HG03045 (cell line): Measurements from ENCODE around the gene TIPIN.
"Not testable (repeated sequence)": the region's sequence is repeated elsewhere in the genome, so short reads cannot be mapped to it uniquely, and the experiment has no call there.

Experiments used
- ATAC-seq: cut with Tn5 transposase; IDR thresholded peaks from one replicate; pipeline ENCODE4 v1.9.1; 2021; ENCODE audit warnings: mild to moderate bottlenecking, moderate library complexity; ENCODE audit not compliant: unreplicated experiment

TIPIN gene

GRCh38 chr15:66356359-66357236 is at the start of gene TIPIN:
TIPIN (minus strand) TSS chr15:66356685; CDS start chr15:66352947, 3,738 bp downstream.
- ATAC-seq = peak; percentile 92

DNA sequence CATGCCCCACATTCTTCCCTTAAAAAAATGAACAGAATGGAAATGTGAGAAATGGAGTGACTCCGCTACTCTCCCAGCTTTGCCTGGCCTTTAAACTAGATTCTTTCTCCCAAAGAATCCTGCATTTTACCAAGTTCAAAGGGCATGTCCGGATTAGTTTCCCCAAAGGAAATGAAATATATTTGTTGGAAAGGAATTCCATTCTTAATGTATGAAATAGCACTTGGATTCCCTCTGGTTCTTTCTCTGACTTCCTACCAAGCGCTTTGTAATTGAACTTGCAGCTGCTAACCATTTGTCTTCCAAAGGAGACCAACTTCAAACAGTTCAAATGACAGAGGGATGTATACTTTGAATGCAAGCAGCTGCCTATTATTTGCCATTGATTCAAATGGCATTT is 49.1 kb upstream of the TIPIN start:
- ATAC-seq = no peak

DNA sequence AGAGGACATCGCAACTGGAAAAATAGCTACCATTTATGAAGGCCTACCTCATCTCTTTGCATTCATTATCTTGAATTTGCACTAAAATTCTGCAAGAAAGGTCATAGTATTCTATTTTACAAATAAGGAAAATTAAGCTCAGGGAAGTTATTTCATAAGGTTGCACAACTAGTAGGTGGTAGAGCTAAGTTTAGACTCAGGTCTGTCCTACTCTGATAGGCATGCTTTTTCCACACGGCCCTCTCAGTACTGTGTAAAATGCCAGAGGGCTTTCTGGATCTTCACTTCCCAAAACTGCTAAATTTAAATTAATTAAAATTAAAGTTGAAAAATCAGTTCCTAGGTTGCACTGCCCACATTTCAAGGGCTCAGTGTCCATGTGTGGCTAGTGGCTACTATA is 48.5 kb upstream of the TIPIN start:
- no peak for ATAC-seq

- no peak for ATAC-seq
Observed at GRCh38 chr15:66404532-66404931, 48.0 kb upstream of the TIPIN start.

- no peak for ATAC-seq
Observed at GRCh38 chr15:66404122-66404521, 47.6 kb upstream of the TIPIN start.

DNA sequence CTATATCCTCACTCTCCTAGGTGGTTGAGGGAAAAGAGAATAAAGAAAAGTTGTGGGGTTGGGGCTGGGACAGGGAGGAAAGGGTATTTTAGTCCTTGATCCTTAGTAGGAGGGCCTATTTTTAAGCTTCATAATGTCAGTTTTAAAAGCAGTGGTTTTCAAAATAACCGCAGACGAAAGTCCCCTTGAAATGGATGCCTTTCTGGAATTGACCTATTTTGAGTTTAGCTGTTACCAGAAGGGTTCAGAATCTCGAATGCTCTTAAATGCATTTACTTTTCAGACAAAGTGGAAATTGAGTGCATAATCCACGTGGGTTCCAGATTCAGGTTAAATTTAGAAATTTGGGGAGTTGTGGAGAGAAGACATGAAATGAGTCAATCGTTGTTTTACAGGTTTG is 46.8 kb upstream of the TIPIN start:
- no peak for ATAC-seq

GRCh38 chr15:66402761-66403284 is 46.3 kb upstream of the TIPIN start:
- no peak for ATAC-seq

GRCh38 chr15:66401130-66402021 is 44.9 kb upstream of the TIPIN start:
- ATAC-seq = peak; percentile 47

DNA sequence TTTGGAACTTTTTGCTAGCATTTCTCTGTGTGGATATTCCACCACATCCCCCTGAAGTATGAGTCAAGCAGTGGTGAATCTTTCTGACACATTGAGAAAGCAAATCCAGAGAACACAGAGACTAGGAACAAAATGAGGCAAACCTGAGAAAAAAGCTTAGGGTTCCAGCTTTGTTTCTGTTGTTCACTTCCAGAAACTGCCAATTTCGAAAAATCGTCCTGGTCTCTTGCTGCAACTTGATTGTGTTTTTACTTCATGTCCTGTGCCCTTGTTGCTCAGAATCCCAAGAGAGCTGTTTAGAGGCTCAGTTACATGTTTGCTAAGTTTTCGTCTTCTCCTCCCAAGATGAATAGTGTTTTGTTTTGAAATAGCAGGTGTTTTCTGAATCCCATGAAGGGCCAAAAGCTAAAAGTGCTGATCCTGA is 43.9 kb upstream of the TIPIN start:
- ATAC-seq = no peak

- ATAC-seq = no peak
Observed at GRCh38 chr15:66399276-66399675, 42.8 kb upstream of the TIPIN start.

DNA sequence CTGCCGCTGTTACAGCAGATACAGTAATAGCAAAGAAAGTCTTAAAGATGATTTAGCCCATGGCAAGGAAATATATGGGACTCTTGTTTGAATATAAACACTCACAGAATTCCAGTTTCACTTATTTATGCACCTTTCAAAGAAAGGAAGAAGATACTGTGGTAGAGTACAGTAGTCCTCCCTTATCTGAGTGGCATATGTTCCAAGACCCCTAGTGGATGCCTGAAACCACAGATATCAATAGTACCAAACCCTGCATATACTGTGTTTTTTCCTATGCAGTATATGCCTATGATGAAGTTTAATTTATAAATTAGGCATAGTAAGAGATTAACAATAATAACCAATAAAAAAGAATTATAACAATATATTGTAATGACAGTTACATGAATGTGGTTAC is 38.4 kb upstream of the TIPIN start:
- no peak for ATAC-seq

- ATAC-seq = no peak
Observed at GRCh38 chr15:66394472-66394871, 38.0 kb upstream of the TIPIN start.

DNA sequence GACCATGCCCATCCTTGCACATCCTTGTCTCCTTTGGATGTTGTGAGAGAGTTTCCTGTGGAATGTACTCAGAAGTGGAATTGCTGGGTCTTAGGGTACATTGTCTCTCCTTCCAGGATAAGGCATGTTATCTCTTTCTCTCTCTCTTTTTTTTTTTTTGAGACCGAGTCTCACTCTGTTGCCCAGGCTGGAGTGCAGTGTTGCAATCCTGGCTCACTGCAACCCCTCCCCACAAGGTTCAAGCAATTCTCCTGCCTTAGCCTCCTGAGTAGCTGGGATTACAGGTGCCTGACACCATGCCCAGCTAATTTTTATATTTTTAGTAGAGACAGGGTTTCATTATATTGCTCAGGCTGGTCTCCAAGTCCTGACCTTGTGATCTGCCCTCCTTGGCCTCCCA is 36.6 kb upstream of the TIPIN start:
- not testable (repeated sequence) for ATAC-seq

DNA sequence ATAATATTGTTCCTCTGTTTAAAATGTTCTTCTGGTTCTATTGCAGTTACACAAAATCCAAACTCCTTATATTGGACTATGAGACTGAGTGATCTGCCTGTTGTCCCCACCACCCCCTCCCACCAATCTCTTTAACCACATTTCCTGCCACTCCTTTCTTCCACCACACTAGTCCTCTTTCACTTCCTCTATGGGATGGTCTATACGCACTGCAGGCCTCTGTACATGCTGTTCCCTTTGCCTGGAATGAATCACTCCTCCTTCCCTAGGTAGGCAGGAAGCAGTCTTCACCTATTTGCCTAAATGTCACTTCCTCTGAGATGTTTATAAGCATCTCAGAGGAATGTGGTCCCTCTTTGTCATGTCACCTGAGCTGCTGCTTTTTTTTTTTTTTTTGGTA is 34.2 kb upstream of the TIPIN start:
- no peak for ATAC-seq

DNA sequence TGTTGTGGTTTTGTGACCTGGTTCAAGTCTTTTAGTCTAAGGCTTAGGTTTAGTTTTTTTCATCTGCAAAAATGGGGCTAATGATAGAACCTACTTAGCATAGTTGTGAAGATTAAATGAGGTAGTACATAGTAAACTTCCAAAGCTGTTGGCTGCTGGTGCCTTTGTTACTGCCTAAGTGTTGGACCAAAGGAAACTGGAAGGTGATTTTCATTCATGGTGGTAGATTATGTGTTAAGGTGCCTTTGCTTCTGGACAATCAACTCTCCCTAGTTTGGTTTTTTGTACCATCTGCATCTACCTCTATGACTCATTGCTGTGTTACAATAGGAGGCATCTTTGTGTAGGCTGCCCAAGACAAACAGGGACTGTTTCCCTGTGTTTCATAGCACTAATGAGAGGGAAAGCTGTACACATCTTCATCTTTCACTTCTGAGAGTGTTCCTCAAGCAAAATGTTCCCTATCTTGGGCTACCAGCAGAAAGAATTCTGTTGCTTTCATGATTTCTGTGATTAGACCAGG is 33.4 kb upstream of the TIPIN start:
- no peak for ATAC-seq

GRCh38 chr15:66389098-66389858 is 32.8 kb upstream of the TIPIN start:
- no peak for ATAC-seq

DNA sequence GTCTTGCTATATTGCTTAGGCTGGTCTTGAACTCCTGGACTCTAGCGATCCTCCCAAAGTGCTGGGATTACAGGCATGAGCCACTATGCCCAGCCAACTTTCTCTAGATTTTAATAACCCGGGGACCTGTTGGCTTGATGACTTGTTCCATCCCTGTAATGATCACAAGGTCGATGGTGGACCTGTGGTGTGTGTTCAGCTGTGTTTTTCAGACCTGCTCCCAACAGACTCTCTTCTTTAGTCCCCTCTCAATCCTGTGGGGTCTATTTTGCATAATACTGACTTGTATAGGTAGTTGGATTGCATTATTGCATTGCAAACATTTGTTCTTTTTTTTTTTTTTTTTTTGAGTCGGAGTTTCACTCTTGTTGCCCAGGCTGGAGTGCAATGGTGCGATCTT is 32.1 kb upstream of the TIPIN start:
- ATAC-seq = no peak

- ATAC-seq = no peak
Observed at GRCh38 chr15:66388043-66388363, 31.5 kb upstream of the TIPIN start.

- ATAC-seq = peak; percentile 22
Observed at GRCh38 chr15:66387163-66388042, 30.9 kb upstream of the TIPIN start.
